ENCODE data around the gene GLIPR1L2.

- TF ChIP-seq BCL11A (IDR thresholded peaks at IDR 0.05; ENCODE audit: low read depth, low read length) (no peak), ELK1 (IDR thresholded peaks at IDR 0.05; ENCODE audit: low read depth, low read length) (no peak), POLR2A (IDR thresholded peaks at IDR 0.05; ENCODE audit: low read depth, low read length) (no peak), YY1 (IDR thresholded peaks at IDR 0.05; ENCODE audit: low read depth, low read length) (no peak), POLR2AphosphoS5 (IDR thresholded peaks at IDR 0.05; ENCODE audit: low read length) (no peak), CTCF (IDR thresholded peaks at IDR 0.05 in 2 of 3, conservative IDR thresholded peaks at IDR 0.05 in 1 of 3; ENCODE audit: control insufficient read depth in 2 of 3, extremely low read depth in 1 of 3, insufficient read depth in 1 of 3, low read depth in 3 of 3, low read length in 3 of 3) (no peak), EZH2 (IDR thresholded peaks at IDR 0.05; ENCODE audit: borderline replicate concordance, control insufficient read depth, low read depth, low read length) (no peak), CREM (IDR thresholded peaks at IDR 0.05; ENCODE audit: low read depth) (0 out of 2 replicates have a peak, but pooled peaks have one; percentile 14), ZNF687 (IDR thresholded peaks at IDR 0.05) (no peak), POLR2AphosphoS2 (IDR thresholded peaks at IDR 0.05; ENCODE audit: low read depth, low read length) (no peak), BMI1 (IDR thresholded peaks at IDR 0.05; ENCODE audit: borderline replicate concordance) (no peak), ESRRA (IDR thresholded peaks at IDR 0.05; ENCODE audit: low read length) (no peak), MXI1 (IDR thresholded peaks at IDR 0.05; ENCODE audit: low read depth, low read length) (no peak)
- TF ChIP-seq, protein P1, sequence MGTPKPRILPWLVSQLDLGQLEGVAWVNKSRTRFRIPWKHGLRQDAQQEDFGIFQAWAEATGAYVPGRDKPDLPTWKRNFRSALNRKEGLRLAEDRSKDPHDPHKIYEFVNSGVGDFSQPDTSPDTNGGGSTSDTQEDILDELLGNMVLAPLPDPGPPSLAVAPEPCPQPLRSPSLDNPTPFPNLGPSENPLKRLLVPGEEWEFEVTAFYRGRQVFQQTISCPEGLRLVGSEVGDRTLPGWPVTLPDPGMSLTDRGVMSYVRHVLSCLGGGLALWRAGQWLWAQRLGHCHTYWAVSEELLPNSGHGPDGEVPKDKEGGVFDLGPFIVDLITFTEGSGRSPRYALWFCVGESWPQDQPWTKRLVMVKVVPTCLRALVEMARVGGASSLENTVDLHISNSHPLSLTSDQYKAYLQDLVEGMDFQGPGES (IDR thresholded peaks at IDR 0.05), result no peak
Observed at GRCh38 chr12:75478116-75478794, 87.4 kb downstream of the GLIPR1L2 start.

Data from GM12878 (cell line).